ENCODE data around the gene NMUR1.

The NMUR1 gene

GRCh38 chr2:231483398-231484329, 46.6 kb downstream of the NMUR1 start:
- peak; percentile 61 for DNase-seq

GRCh38 chr2:231482806-231483391, 47.3 kb downstream of the NMUR1 start:
- DNase-seq: peak; percentile 82

GRCh38 chr2:231480781-231481180, 49.5 kb downstream of the NMUR1 start:
- DNase-seq: no peak

- no peak for DNase-seq
Measured at GRCh38 chr2:231479455-231479854, 50.8 kb downstream of the NMUR1 start.

- DNase-seq: no peak
Measured at GRCh38 chr2:231476920-231477319, 53.3 kb downstream of the NMUR1 start.

- DNase-seq: no peak
Measured at GRCh38 chr2:231475965-231476364, 54.3 kb downstream of the NMUR1 start.
